HepG2 (cell line): ENCODE data around the gene ZNF888. TPM values are rescaled to one million over a fixed set of nuclear protein-coding genes. Genes with fewer than 3 reads are reported as not detected.
"Not testable (repeated sequence)": the region's sequence is repeated elsewhere in the genome, so short reads cannot be mapped to it uniquely, and the experiment has no call there.

Source experiments
- ATAC-seq: fragments of 200-7000 bp; cut with Tn5 transposase; 3 replicates; pipeline ENCODE4 v1.9.1; 2020; ENCODE audit warnings: mild to moderate bottlenecking, moderate library complexity
- BruUV-seq: library from RNA; stranded (reverse); fragments of 400-500 nt; replicated peaks from 2 replicates; lab custom pipeline; 2021; lab: Mats Ljungman, UMichigan
- CTCF ChIA-PET: fragments of 300-600 bp; formaldehyde crosslinking; extraction: SDS; loops from one replicate; lab custom pipeline; 2021; ENCODE audit warnings: low total read pairs, inconsistent platforms, low intra/inter-chr PET ratio; lab: Yijun Ruan, JAX
- POLR2A ChIA-PET: fragments of 350-600 bp; sonication (Branson Sonifier 250); formaldehyde crosslinking; loops from one replicate; lab custom pipeline; 2020; ENCODE audit warnings: antibody characterized with exemption, inconsistent platforms; lab: Yijun Ruan, JAX
- DNase-seq: peaks from one replicate; pipeline ENCODE4 v3.0.0-alpha.2; 2015; ENCODE audit warnings: low spot score
- FAIRE-seq: peaks from 3 replicates; lab custom pipeline; 2011; peaks lifted over from hg19 to GRCh38; lab: Jason Lieb, UNC
- H2AFZ ChIP-seq: one replicate; pipeline ENCODE4 v1.6.1; 2011; ENCODE audit warnings: low read length, inconsistent platforms
- H3K27ac ChIP-seq: fragments of 300-600 bp; 3 replicates; pipeline ENCODE4 v1.8.0; 2011; ENCODE audit warnings: mixed run types, mild to moderate bottlenecking, mixed read lengths, low read length, inconsistent platforms; ENCODE audit not compliant: insufficient read depth; ENCODE audit errors: extremely low read length
- H3K27me3 ChIP-seq, 2 experiments: fragments of 200-600 bp in 1 of 2; 2 replicates in 1 of 2; 3 replicates in 1 of 2; pipeline versions ENCODE4 v1.6.0 to v1.8.0; 2011; ENCODE audit warnings: low read length in 2 of 2, mild to moderate bottlenecking in 2 of 2, moderate library complexity in 2 of 2, inconsistent platforms in 1 of 2; ENCODE audit not compliant: insufficient read depth in 2 of 2, control insufficient read depth in 1 of 2
- H3K36me3 ChIP-seq, 2 experiments: fragments of 200-600 bp in 1 of 2; replicated peaks in 1 of 2; 2 replicates in 1 of 2; 3 replicates in 1 of 2; pipeline versions ENCODE4 v1.5.1 to v1.8.0; 2011; ENCODE audit warnings: low read length in 2 of 2, inconsistent platforms in 1 of 2; ENCODE audit not compliant: insufficient read depth in 2 of 2, control insufficient read depth in 1 of 2
- H3K4me1 ChIP-seq: 2 replicates; pipeline ENCODE4 v1.5.1; 2012; ENCODE audit warnings: low read length, inconsistent platforms; ENCODE audit not compliant: insufficient read depth
- H3K4me2 ChIP-seq: 2 replicates; pipeline ENCODE4 v1.6.0; 2011; ENCODE audit warnings: low read depth, low read length, inconsistent platforms
- H3K4me3 ChIP-seq, 3 experiments: fragments of 200-600 bp in 1 of 3; sonication (generic), shearing (Covaris generic) in 1 of 3; replicated peaks in 1 of 3; 2 replicates each; pipeline ENCODE4 v1.5.1; 2011 to 2016; ENCODE audit warnings: low read length in 3 of 3, inconsistent platforms in 2 of 3, low read depth in 2 of 3, mild to moderate bottlenecking in 2 of 3, control low read depth in 1 of 3, mixed read lengths in 1 of 3; ENCODE audit not compliant: insufficient read depth in 1 of 3
- H3K79me2 ChIP-seq: one replicate; pipeline ENCODE4 v1.6.1; 2011; ENCODE audit warnings: low read length, inconsistent platforms; ENCODE audit not compliant: insufficient read depth
- H3K9ac ChIP-seq: 2 replicates; pipeline ENCODE4 v1.6.0; 2011; ENCODE audit warnings: mild to moderate bottlenecking, low read depth, low read length, inconsistent platforms; ENCODE audit not compliant: insufficient read depth
- H3K9me3 ChIP-seq: 2 replicates; pipeline ENCODE4 v1.5.1; 2012; ENCODE audit warnings: mild to moderate bottlenecking, low read length
- H4K20me1 ChIP-seq: 2 replicates; pipeline ENCODE4 v1.6.0; 2011; ENCODE audit warnings: inconsistent platforms, mild to moderate bottlenecking, low read length, moderate library complexity; ENCODE audit not compliant: insufficient read depth
- DMTF1 ChIP-seq: sonication (generic); formaldehyde crosslinking; IDR thresholded peaks from 2 replicates; pipeline ENCODE4 v1.4.0; 2020; ENCODE audit warnings: mild to moderate bottlenecking, missing genetic modification reagents
- ZNF121 ChIP-seq: sonication (generic); formaldehyde crosslinking; IDR thresholded peaks from 2 replicates; pipeline ENCODE4 v1.5.0; 2020; ENCODE audit warnings: mild to moderate bottlenecking, missing genetic modification reagents
- ZNF770 ChIP-seq: sonication (generic); formaldehyde crosslinking; IDR thresholded peaks from 2 replicates; pipeline ENCODE4 v1.5.0; 2020; ENCODE audit warnings: mild to moderate bottlenecking, missing genetic modification reagents
- WGBS: methylation state at CpG from one replicate; pipeline ENCODE4 v1.1.6; 2017; ENCODE audit warnings: low lambda C conversion rate; 5-methylcytosine and 5-hydroxymethylcytosine counted together
- in situ Hi-C: cut with HindIII; loops from 2 replicates; pipeline ENCODE4 v1.10.0; 2017; ENCODE audit warnings: low pct_unique_long_range_greater_than_20kb; ENCODE audit not compliant: extremely low pct_ligation_motif_present
- intact Hi-C: fragments of 100-400 bp; cut with micrococcal nuclease; formaldehyde crosslinking; loops from one replicate; pipeline ENCODE4 v1.10.0; 2022; ENCODE audit not compliant: unreplicated experiment
- polyA plus RNA-seq, 8 experiments: library from polyadenylated mRNA; depleted of rRNA in 3 of 8; stranded (reverse) in 7 of 8; unstranded in 1 of 8; fragments of >200 nt; fragmentation: Illumina TruSeq in 4 of 8; extraction: Trizol in 4 of 8; gene quantifications; 2 replicates each; pipeline versions ENCODE4 v1.2.1 to v1.2.3, GENCODE V29; 2011 to 2016; ENCODE audit warnings: low read depth in 4 of 8, missing spikeins in 1 of 8, mixed read lengths in 1 of 8; ENCODE audit not compliant: insufficient read depth in 1 of 8
- total RNA-seq, 5 experiments: library from RNA; depleted of rRNA; stranded (reverse); fragments of >200 nt; fragmentation: Illumina TruSeq; extraction: Trizol; gene quantifications; 2 replicates each; pipeline ENCODE4 v1.2.3, GENCODE V29; 2016; ENCODE audit warnings: low read depth in 1 of 5

ZNF888 gene
- total and polyA plus RNA-seq, 2 of the 13 experiments (the other 11 are each of a cell fraction or from before 2014, with no cell fraction given): 1.7 to 7.6 TPM

- TF ChIP-seq DMTF1 (CRISPR knock-in tag): no peak
Observed at GRCh38 chr19:52941941-52942385, 18.7 kb upstream of the ZNF888 start (continued).

- H3K36me3 ChIP-seq, BruUV-seq, DNase-seq, ATAC-seq, H3K9me3 ChIP-seq, FAIRE-seq, intact Hi-C loops, POLR2A ChIA-PET, H2AFZ ChIP-seq, H3K27me3 ChIP-seq, H3K79me2 ChIP-seq, CTCF ChIA-PET, in situ Hi-C loops, H4K20me1 ChIP-seq: not testable (repeated sequence)
- H3K4me1 ChIP-seq: peaks cover 55% of the 10 kb centered on the region
- H3K27ac ChIP-seq: peak overlapping the region; percentile 81
- H3K4me3 ChIP-seq: peak overlapping the region; percentile 75 to 89 (median 79)
- WGBS: 69% methylated on average over 2 of the region's 2 CpGs
- H3K9ac ChIP-seq: peak overlapping the region; percentile 91; the same call in 1 of the 2 replicates
- peak overlapping the region; percentile 81 for H3K4me2 ChIP-seq
Observed at GRCh38 chr19:52941523-52941922, 18.3 kb upstream of the ZNF888 start.

- not testable (repeated sequence) for ATAC-seq
Observed at GRCh38 chr19:52940905-52941304, 17.7 kb upstream of the ZNF888 start.

More at GRCh38 chr19:52940905-52941304, 17.7 kb upstream of the ZNF888 start:
- 93% methylated on average over 5 of the region's 5 CpGs for WGBS
- H3K4me2 ChIP-seq, H4K20me1 ChIP-seq, H3K36me3 ChIP-seq, H2AFZ ChIP-seq, H3K4me3 ChIP-seq, H3K79me2 ChIP-seq, DNase-seq, H3K9ac ChIP-seq, BruUV-seq, POLR2A ChIA-PET, FAIRE-seq, H3K27ac ChIP-seq, CTCF ChIA-PET, in situ Hi-C loops, H3K9me3 ChIP-seq, H3K27me3 ChIP-seq, intact Hi-C loops: not testable (repeated sequence)
- H3K4me1 ChIP-seq: peaks cover 57% of the 10 kb centered on the region
- TF ChIP-seq ZNF121 (CRISPR knock-in tag): peak; percentile 50; the same call in 1 of the 2 replicates
- TF ChIP-seq ZNF770: peak; percentile 52; the same call in 1 of the 2 replicates
